ENCODE measurements around the gene PRSS56. TPM values are rescaled to one million over a fixed set of nuclear protein-coding genes. Genes with fewer than 3 reads are reported as not detected.

Gene PRSS56
- total RNA-seq, 2 donors from 2014 or later: not detected

- peaks cover 14% of the 10 kb centered on the region for H3K9me3 ChIP-seq (ENCODE audit: control insufficient read depth, low read length)
- TF ChIP-seq, protein P1, sequence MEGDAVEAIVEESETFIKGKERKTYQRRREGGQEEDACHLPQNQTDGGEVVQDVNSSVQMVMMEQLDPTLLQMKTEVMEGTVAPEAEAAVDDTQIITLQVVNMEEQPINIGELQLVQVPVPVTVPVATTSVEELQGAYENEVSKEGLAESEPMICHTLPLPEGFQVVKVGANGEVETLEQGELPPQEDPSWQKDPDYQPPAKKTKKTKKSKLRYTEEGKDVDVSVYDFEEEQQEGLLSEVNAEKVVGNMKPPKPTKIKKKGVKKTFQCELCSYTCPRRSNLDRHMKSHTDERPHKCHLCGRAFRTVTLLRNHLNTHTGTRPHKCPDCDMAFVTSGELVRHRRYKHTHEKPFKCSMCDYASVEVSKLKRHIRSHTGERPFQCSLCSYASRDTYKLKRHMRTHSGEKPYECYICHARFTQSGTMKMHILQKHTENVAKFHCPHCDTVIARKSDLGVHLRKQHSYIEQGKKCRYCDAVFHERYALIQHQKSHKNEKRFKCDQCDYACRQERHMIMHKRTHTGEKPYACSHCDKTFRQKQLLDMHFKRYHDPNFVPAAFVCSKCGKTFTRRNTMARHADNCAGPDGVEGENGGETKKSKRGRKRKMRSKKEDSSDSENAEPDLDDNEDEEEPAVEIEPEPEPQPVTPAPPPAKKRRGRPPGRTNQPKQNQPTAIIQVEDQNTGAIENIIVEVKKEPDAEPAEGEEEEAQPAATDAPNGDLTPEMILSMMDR (conservative IDR thresholded peaks at IDR 0.05): no peak
- H3K4me1 Mint-ChIP-seq: peaks cover 13% of the 10 kb centered on the region
- H3K36me3 ChIP-seq (ENCODE audit: control insufficient read depth, insufficient read depth, low read length): peaks cover 42% of the 10 kb centered on the region
- H3K27ac ChIP-seq (ENCODE audit: low read depth, low read length): peak overlapping the region; percentile 92
- peak overlapping the region; percentile 88 for H3K4me3 Mint-ChIP-seq
- peaks cover 13% of the 10 kb centered on the region for H3K9me3 Mint-ChIP-seq
- no peak for DNase-seq
- peak overlapping the region; percentile 96 for H3K9ac ChIP-seq (ENCODE audit: extremely low read depth, low read length, poor library complexity, severe bottlenecking)
- 30 to 35% methylated on average over 15 to 20 of the region's 21 CpGs for WGBS, 2 experiments (ENCODE audit: insufficient coverage in 1 of 2, insufficient read length in 1 of 2)
- H3K27ac Mint-ChIP-seq: peak overlapping the region; percentile 98
- peak overlapping the region; percentile 89 for H3K4me3 ChIP-seq (ENCODE audit: low read length)
- no peaks in the 10 kb centered on the region for H3K4me1 ChIP-seq (ENCODE audit: control insufficient read depth, insufficient read depth, low read length)
- no peaks in the 10 kb centered on the region for H3K27me3 Mint-ChIP-seq (ENCODE audit: insufficient read depth)
- H3K27me3 ChIP-seq (ENCODE audit: control insufficient read depth, insufficient read depth, low read length, poor library complexity, severe bottlenecking): no peaks in the 10 kb centered on the region
- peaks cover 44% of the 10 kb centered on the region for H3K36me3 Mint-ChIP-seq (ENCODE audit: low read depth)
Observed at GRCh38 chr2:232549655-232550353, 29.6 kb downstream of the PRSS56 start.

GRCh38 chr2:232550354-232551249 is 30.4 kb downstream of the PRSS56 start, which contains the start of the genes EIF4E2 and TIGD1:
EIF4E2 (plus strand) TSS chr2:232550689; CDS start chr2:232550725, 36 bp downstream.
TIGD1 (minus strand) TSS chr2:232550557; CDS start chr2:232549882, 675 bp downstream.
- H3K9me3 ChIP-seq (ENCODE audit: control insufficient read depth, low read length): peaks cover 14% of the 10 kb centered on the region
- H3K4me3 ChIP-seq (ENCODE audit: low read length): peak within 1 kb of the TSS; percentile 89
- H3K9ac ChIP-seq (ENCODE audit: extremely low read depth, low read length, poor library complexity, severe bottlenecking): peak within 1 kb of the TSS; percentile 96
- H3K4me3 Mint-ChIP-seq: peak within 1 kb of the TSS; percentile 88
- TF ChIP-seq, protein P1 (conservative IDR thresholded peaks at IDR 0.05): peak; percentile 65
- peaks cover 13% of the 10 kb centered on the region for H3K9me3 Mint-ChIP-seq
- H3K27ac Mint-ChIP-seq: peak within 1 kb of the TSS; percentile 98
- no peaks in the 10 kb centered on the region for H3K27me3 ChIP-seq (ENCODE audit: control insufficient read depth, insufficient read depth, low read length, poor library complexity, severe bottlenecking)
- H3K36me3 Mint-ChIP-seq (ENCODE audit: low read depth): peaks cover 41% of the 10 kb centered on the region
- H3K4me1 Mint-ChIP-seq: peaks cover 13% of the 10 kb centered on the region
- H3K27me3 Mint-ChIP-seq (ENCODE audit: insufficient read depth): no peaks in the 10 kb centered on the region
- peak within 1 kb of the TSS; percentile 92 for H3K27ac ChIP-seq (ENCODE audit: low read depth, low read length)
- H3K4me1 ChIP-seq (ENCODE audit: control insufficient read depth, insufficient read depth, low read length): no peaks in the 10 kb centered on the region
- peaks cover 42% of the 10 kb centered on the region for H3K36me3 ChIP-seq (ENCODE audit: control insufficient read depth, insufficient read depth, low read length)
- DNase-seq: peak; percentile 98
- 0% methylated on average over 14 to 78 of the region's 81 CpGs for WGBS, 2 experiments (ENCODE audit: insufficient coverage in 1 of 2, insufficient read length in 1 of 2)

- H3K4me1 Mint-ChIP-seq: peaks cover 13% of the 10 kb centered on the region
- H3K27ac Mint-ChIP-seq: peak overlapping the region; percentile 98
- peaks cover 13% of the 10 kb centered on the region for H3K9me3 Mint-ChIP-seq
- Histone ChIP-seq H3K4me3 (ENCODE audit: low read length) (peak overlapping the region; percentile 89), H3K9me3 (ENCODE audit: control insufficient read depth, low read length) (peaks cover 14% of the 10 kb centered on the region), H3K27ac (ENCODE audit: low read depth, low read length) (peak overlapping the region; percentile 91), H3K27me3 (ENCODE audit: control insufficient read depth, insufficient read depth, low read length, poor library complexity, severe bottlenecking) (no peaks in the 10 kb centered on the region), H3K36me3 (ENCODE audit: control insufficient read depth, insufficient read depth, low read length) (peaks cover 46% of the 10 kb centered on the region), H3K9ac (ENCODE audit: extremely low read depth, low read length, poor library complexity, severe bottlenecking) (peak overlapping the region; percentile 96), H3K4me1 (ENCODE audit: control insufficient read depth, insufficient read depth, low read length) (no peaks in the 10 kb centered on the region)
- 20 to 27% methylated on average over 5 to 7 of the region's 7 CpGs for WGBS, 2 experiments (ENCODE audit: insufficient coverage in 1 of 2, insufficient read length in 1 of 2)
- no peak for DNase-seq
- H3K27me3 Mint-ChIP-seq (ENCODE audit: insufficient read depth): no peaks in the 10 kb centered on the region
- peak overlapping the region; percentile 88 for H3K4me3 Mint-ChIP-seq
- TF ChIP-seq, protein P1 (conservative IDR thresholded peaks at IDR 0.05): no peak
- H3K36me3 Mint-ChIP-seq (ENCODE audit: low read depth): peaks cover 43% of the 10 kb centered on the region
Observed at GRCh38 chr2:232551250-232551638, 31.1 kb downstream of the PRSS56 start.
